HG03095 (cell line): ENCODE results near the gene NAT9.
A peak's percentile ranks its signal among the peaks of the same experiment; 100 is the strongest.

ENCODE experiments used
- ATAC-seq: cut with Tn5 transposase; IDR thresholded peaks from one replicate; pipeline ENCODE4 v1.9.1; 2021; ENCODE audit warnings: moderate library complexity; ENCODE audit not compliant: unreplicated experiment

Gene NAT9

DNA sequence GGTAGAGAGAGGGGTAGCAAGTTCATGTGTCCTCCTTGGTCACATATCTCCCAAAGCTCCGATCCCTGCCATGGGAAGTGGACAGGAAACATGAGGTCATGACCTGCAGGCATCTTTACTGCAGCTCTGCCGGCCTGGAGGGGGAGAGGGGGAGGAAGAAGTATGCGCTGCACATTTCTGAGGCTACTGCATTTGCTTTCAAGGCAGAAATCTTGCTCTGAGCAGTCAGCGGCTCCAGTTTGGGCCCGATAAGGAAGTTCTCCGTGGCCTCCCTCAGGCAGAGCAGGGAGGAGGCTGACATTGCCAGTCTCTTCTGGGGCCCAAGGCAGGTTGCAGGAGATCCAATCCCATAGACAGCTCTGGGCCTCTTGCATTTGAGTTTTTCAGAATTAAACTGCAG, 29.2 kb downstream of the NAT9 start:
- no peak for ATAC-seq

DNA sequence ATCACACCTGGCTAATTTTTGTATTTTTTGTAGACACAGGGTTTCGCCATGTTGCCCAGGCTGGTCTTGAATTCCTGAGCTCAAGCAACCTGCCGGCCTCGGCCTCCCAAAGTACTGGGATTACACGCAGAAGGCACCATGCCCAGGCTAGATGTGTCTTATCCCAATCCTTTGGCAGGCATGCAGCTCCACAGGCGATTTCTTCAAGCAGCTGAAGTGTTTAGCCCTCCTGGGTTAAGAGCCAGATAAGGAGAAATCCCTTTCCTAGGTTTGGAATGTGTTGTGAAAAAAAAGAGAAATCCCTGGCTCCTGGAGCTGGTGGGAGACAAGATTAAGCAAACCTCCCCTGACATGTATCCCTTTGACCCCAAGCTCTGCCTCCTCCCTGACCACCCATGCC, 29.8 kb downstream of the NAT9 start:
- ATAC-seq, result no peak

DNA sequence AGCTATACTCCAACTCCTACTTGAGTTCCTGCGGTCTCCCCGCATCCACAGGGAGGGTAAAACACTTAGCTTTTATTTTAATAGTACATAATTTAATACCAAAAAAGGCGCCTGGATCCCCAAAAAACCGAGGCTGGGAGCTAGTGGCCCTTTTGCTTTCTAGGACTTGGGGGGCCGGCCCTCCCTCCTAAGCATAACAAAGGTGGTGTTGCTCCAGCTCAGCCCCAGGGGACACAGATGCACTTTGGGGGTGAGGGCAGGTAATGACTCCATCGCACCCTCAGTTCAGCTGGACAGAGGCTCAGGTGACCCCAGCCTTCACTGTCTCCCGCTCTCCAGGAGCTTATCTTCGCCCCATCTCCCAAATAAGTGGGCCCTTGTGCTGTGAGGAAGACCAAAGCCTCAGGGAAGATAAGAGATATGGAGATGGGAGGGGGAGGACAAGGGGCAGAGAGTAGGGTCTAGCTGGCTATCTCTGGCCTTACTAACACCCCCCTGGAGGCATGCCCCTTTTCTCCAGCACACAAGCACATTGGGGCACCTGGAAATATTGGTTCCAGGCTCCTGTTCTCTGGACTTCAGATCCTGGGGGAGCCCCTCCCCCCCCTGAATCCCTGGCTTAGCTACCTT, 30.5 kb downstream of the NAT9 start:
- no peak for ATAC-seq

DNA sequence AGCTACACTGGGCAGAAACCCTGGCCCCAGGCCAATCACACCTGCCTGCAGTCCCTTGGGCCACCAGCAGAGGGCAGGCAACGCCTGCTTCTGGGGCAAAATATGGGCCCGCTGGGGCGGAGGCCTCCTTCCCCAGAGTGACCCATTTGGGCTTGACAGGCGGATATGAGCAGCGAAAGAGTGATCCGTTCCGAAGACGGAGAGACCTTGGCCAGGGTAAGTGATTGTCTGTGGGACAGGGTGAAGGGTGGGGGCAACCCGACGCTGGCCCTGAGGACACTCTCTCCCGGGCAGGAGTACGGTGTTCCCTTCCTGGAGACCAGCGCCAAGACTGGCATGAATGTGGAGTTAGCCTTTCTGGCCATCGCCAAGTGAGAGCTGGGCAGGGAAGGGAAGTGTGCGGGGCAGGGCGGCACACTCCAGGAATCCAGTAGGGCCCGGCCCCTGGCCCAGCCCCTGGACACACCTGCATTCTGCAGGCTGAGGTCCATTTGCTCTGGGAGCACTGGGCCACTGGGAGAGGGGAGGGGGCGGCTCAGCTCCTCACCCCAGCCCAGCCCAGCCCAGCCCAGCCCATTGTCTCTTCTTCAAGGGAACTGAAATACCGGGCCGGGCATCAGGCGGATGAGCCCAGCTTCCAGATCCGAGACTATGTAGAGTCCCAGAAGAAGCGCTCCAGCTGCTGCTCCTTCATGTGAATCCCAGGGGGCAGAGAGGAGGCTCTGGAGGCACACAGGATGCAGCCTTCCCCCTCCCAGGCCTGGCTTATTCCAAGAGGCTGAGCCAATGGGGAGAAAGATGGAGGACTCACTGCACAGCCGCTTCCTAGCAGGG, 31.2 kb downstream of the NAT9 start:
- no peak for ATAC-seq

DNA sequence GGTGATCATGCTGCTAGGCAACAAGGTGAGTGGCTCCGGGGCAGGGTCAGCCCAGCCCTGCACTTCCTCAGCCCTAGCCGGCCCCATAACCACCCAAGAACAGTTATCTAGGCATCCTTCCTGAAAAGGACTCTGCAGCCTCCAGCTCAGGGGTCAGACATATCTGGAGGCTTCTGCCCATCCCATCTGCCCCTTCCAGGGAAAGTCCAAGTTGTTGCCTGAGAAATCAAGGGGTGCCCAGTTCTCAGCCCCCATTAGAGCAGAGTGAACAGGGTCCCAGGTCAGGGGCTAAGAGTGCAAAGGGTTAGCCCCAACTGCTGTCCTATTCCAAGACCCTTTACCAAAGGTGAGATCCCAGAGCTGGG, 31.8 kb downstream of the NAT9 start:
- ATAC-seq, result no peak

DNA sequence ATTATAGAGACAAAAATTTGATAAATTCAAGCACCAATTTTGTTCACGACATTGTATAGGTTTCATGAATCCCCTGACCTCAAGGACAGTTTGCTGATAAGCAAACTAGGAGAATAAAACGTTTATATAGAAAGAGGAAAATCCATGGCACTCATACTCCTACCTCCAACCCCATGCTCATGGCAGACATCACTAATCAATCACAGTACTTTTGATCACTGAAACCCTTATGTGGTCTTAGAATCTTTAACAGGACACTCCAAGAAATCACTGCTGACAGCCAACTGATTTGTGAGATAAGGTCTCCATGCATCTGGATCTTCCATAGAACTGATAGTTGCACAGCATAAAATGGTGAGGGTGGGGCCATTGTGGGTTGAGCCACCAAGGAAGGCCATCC, 32.4 kb downstream of the NAT9 start:
- ATAC-seq, result no peak

DNA sequence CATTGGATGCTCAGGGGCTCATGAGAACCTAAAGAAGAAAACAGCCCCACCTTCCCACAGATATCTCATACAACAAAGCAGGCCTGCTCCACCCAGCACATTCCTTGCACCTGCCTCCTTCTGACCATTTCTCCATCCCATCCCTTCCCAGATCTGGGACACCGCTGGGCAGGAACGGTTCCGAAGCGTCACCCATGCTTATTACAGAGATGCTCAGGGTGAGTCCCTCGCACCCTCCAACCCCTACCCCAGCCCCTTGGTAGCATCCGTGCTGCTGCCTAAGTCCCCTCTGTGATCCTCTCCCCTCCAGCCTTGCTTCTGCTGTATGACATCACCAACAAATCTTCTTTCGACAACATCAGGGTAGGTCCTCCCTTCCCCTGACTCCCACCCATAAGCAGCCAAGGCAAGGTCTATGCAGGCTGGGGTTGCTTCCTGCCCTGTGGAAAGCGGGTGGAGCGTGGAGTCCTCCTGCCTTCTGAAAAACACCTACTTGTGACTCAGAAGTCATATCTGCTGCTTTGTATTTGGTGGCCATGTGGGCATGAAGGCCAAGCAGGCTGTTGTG, 33.1 kb downstream of the NAT9 start:
- no peak for ATAC-seq

DNA sequence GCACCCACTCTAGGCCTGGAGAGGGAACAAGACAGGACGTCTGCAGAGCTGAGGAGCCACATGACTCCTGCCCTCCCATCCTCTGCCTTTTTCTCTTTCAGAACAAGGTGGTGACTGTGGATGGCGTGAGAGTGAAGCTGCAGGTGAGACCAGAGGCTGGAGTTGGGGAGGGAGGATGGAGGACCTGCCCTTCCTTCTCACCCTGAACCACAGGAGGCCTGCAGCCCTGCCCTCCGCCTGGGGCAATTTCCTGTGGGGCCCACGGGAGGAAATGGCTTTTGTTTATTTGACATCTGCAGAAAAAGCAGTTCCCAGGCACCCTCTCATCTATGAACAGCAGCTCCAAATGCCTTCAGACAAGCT, 34.0 kb downstream of the NAT9 start:
- no peak for ATAC-seq

DNA sequence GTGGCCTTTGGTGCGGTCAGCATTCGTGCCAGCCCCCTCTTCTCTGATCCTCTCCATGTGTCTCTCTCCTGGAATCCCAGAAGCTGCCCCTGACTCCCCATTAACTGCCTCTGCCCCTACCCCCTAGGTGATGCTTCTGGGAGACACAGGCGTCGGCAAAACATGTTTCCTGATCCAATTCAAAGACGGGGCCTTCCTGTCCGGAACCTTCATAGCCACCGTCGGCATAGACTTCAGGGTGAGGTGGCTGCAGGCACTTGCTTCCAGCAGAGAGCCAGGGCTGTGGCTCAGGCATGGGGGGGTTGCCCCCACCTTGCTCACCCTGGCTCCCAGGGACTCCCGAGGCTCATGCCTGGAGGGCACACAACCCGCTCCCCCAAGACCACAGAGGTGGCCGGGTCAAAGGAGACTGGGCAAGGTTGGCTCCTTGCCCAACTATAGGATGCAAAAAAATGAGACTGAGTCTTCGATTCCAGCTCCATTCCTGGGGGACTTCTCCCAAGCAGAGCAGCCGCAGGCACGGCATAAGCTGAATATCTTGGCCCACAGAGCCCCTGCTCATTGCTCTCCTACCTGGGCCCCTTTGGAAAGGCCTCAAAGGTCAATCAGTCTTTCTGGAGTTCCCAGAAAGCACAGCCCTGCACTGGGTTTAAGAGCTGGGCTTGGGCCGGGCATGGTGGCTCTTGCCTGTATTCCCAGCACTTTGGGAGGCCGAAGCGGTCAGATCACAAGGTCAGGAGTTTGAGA, 35.3 kb downstream of the NAT9 start:
- no peak for ATAC-seq

DNA sequence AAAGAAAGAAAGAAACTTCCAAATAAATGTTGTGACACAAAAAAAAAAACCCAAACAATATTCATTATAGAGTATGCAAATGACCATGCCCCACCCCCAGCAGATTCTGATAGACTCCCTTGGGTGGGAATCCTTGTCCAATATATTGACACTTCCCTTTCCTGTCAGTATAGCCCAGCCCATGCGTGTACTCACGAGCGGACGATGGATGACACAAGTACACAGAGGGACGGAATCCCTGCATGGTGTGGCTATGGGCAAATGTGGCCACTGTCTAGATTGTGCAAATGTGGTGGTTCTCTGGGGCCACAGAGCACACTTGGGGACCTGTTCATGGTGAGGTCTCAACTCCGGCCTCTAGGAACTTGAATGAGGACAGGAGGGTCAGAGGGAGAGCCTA, 36.0 kb downstream of the NAT9 start:
- no peak for ATAC-seq

DNA sequence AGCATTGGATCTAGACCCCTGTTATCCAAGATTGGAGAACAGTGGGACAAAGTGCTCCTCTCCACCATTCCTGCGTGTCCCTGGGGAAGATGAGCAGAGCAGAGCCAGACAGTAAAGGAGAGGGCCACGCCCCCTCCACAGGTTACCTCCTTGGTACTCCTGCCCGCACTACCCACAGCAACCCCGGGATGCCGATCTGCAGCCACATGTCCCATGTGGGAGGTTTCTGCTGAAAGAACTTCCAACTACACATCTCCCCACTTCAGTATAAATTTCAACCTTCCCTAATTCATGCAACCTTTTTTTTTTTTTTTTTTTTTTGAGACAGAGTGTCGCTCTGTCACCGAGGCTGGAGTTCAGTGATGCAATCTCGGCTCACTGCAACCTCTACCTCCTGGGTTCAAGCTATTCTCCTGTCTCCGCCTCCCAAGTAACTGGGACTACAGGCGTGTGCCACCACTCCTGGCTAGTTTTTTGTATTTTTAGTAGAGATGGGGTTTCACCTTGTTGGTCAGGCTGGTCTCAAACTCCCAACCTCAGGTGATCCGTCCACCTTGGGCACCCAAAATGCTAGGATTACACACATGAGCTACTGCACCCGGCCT, 36.8 kb downstream of the NAT9 start:
- ATAC-seq, result no peak

DNA sequence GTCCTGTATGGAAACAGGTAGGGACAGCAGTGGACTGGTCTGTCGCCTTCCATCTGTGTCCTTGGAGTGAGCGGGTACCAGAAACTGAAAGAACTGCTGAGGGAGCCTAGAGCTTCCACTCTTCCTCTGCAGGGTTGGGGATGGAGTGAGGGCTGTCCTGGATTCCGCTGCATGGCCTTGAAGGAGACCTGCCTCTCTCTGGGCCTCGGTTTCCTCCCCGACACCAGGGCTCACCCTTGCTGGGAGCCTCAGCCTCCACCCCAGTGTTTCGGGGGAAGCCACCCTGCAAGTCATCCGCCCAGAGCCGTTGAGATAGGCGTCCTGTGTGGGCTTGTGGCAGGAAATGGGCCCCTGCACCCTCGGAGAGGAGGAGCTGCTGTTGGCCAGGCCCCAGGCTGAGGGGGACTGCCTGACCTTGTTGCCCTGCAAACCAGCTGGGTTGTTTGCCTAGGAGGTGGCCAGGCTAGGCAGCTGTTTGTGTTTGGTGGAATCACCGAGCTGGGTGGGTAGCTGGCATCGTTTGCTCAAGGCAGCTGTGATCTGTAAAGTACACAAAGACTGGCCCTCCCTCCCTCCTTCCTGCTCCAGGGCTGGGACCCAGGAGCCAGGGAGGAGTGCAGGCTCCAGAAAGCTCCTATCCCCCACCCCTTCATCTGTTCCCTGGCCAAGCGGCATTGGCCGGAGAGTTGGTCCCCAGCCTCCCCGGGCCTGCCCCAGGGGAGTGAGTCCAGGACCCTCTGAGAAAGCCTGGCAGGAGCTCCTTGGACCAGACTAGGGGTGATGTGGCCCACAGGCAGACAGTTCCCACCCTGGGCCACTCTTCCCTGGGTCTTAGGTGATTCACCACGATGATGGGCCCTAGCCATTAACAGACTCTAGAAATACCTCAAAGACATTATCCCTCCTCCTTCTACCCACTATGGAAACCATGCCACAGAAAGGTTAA, 37.8 kb downstream of the NAT9 start:
- ATAC-seq, result peak; percentile 42

DNA sequence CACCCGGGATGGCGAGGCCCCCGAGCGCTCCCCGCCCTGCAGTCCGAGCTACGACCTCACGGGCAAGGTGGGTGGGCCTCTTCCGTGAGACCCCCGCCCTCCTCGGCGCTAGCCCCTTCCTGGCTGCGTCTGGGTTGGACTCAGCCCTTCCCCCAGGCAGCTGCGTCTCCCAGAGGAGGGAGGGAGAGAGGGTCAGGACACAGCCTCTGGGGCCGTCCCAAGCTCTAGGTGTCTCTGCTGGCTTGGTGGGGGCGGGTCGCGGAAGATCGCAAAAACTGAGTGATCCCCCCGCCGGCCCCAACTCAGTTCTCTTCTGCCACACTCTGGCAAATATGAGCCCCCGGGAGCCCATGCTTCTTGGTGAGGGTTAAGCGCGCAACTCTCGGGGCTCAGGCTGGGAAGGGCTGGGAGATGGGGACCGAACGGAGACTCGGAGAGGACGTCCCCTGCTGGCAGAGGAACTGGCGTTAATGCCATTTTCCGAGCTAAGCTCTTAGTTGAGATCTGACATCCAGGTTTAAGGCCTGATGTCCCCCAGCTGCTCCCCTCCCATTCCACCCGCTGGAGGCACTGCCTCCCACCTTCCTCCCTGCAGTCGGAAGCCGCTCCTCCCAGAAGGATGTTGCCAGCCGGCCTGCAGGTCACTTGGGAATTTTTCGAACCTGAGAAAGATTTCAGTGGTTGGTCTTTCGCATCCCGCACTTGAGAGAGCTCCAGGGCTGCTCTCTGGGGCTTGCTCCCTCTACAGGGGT, 38.7 kb downstream of the NAT9 start:
- ATAC-seq, result no peak

DNA sequence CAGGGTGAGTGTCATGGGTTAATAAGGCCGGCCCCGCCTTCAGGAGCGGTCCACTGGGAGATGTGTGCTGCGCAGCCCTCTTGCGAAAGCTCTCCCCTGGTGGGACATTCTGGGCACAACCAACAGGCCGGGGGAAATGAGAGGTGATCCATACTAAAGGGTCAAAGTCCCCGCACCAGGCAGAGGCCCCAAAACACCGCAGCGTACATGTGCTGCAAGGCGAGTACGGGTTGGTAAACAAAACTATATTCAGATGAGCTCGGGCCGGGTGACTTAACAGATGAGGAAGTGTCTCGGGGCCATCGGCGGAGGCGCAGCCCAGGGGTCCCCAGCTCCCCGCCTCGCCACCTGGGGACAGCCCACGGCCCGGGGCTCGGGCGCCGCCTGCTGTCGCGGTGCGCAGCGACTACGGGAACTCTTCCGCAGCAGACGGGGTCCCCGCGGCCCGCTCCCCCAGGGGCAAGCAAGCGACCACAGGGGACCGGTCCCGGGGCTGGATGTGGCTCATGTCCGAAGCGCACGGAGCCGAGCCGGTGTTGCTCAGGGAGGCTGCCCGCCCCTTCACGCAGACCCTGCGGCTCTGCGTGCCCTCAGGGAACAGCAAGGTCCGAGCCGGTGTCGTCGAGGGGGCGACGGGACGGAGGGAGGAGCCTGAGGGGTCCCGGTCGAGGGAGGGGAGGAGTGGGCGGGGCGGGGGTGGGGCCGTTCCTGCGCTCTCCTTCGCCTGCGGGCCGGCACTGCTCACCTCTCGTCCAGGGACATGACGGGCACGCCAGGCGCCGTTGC, 39.4 kb downstream of the NAT9 start, which contains the start of gene RAB37:
Gene RAB37, plus strand, starts transcription at position 744 of the 786 bp plus-strand sequence. Its CDS starts 17 bp downstream, at position 761.
- ATAC-seq, result no peak

DNA sequence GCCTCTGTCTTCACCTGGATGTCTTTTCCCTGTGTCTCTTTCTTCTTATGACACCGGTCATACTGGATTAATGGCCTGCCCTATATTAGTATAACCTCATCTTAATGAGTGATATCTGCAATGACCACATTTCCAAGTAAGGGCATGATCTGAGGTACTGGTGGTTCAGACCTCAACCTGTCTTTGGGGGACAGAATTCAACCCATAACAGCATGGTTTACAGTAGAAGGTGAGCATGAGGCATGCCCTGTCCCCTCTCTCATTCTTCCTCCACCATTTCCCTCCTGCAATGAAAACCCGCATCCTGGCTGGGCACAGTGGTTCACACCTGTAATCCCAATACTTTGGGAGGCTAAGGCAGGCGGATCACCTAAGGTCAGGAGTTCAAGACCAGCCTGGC, 41.9 kb downstream of the NAT9 start:
- ATAC-seq, result no peak

DNA sequence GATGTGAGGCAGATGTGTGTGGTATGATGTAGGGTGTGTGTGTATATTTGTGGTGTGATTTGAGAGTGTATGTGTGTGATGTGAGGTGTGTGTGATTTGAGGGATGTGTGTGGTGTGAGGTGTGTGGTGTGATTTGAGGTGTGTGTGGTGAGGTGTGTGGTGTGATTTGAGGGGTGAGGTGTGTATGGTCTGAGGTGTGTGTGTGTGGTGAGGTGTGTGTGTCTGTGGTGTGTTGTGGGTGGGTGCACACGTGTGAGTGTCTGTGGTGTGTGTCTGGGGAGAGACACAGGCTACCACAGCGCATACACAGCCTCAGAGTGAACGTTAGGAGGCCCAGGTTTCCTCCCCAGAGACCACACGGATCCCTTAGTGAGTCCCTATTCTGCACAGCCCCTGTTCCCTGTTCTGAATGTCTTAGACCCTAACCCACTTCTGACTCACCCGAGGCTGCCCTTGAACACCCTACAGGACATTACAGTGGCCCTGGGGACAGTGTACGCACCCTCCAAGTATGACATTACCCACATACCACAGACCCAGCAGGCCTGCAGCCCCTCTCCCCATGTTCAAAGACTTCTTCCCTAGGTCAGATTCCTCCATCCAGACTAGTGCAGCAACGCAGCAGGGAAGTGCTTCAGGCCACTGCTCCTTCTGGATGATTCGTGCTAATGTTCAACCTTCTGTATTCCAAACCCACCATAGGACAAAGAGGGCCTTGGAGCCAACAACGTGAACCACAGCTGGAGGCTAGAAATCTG, 42.6 kb downstream of the NAT9 start:
- no peak for ATAC-seq

DNA sequence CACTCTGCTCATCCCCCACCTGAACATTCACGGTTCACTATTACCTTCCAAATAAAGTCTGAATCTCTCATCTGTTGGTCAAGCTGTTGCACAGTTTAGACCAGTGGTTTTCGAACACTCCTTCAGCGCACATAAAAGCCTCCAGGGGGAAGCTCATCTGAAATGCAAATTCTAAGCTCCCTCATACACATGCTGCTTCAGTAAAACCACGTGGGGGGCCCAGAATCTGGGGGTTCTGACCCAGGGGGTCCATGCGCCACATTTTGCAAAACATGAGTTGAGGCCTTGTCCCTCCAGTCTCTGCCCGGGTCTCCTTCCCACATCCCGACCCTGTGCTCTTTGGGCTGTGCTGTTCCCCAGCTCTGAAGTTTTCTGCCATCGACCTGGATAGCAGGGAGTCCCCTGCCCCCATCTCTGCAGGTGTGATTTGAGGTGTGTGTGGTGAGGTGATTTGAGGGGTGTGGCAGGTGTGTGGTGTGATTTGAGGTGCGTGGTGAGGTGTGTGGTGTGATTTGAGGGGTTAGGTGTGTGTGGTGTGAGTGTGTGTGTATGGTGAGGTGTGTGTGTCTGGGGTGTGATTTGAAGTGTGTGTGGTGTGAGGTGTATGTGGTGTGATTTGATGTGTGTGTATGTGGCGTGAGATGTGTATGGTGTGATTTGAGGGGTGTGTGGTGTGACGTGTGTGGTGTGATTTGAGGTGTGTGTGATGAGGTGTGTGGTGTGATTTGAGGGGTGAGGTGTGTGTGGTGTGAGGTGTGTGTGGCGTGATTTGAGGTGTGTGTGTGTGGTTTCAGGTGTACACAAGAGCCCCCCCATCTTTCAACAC, 43.9 kb downstream of the NAT9 start:
- ATAC-seq, result no peak
